Nephron progenitor cell (in vitro differentiated cells): ENCODE measurements around the gene OLIG2.

Experiments
- DNase-seq: peaks from one replicate; pipeline ENCODE4 v3.0.0; 2021
- H3K27ac Mint-ChIP-seq: 2 replicates; pipeline ENCODE4 v1.8.0; 2021; ENCODE audit warnings: mild to moderate bottlenecking, moderate library complexity, mixed read lengths
- H3K27me3 Mint-ChIP-seq: 2 replicates; pipeline ENCODE4 v1.8.0; 2021; ENCODE audit warnings: mild to moderate bottlenecking, low read depth, mixed read lengths; ENCODE audit not compliant: poor library complexity
- H3K36me3 Mint-ChIP-seq: 2 replicates; pipeline ENCODE4 v1.8.0; 2021; ENCODE audit warnings: low read depth, mixed read lengths
- H3K4me1 Mint-ChIP-seq: 2 replicates; pipeline ENCODE4 v1.8.0; 2021; ENCODE audit warnings: mixed read lengths
- H3K4me3 Mint-ChIP-seq: 2 replicates; pipeline ENCODE4 v1.8.0; 2021; ENCODE audit warnings: mild to moderate bottlenecking, moderate library complexity, mixed read lengths
- H3K9me3 Mint-ChIP-seq: 2 replicates; pipeline ENCODE4 v1.8.0; 2021; ENCODE audit warnings: mild to moderate bottlenecking, moderate library complexity, mixed read lengths
- TF ChIP-seq, protein P1 (sequence below): fragments of 200-600 bp; sonication (generic); IDR thresholded peaks from 2 replicates; pipeline ENCODE4 v1.5.0; 2021; ENCODE audit warnings: antibody characterized with exemption

The OLIG2 gene

DNA sequence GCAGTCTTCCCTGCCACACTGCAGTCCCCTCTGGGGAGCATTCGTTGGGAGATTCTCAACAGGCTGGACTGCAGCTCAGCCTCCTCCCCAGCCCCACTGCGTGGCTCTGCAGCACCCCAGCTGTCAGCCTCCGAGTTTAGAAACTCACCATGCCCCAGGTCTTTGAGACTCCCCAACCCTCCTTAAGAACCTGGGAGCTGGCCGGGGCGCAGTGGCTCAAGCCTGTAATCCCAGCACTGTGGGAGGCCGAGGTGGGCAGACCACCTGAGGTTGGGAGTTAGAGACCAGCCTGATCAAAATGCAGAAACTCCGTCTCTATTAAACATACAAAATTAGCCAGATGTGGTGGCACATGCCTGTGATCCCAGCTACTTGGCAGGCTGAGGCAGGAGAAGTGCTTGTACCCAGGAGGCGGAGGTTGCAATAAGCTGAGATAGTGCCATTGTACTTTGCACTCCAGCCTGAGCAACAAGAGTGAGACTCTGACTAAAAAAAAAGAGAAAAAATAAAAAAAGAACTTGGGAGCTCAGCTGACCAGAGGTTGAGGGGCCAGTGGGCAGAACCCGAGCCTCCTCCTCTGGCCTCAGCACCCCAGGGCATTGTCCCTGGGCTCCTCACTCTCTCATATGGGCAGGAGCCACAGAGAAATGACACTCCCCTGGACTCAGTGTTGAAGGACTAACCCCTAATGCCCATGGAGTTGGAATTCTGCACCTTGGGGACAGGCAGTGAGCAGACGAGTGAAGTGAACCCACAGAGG is 5.6 kb downstream of the OLIG2 start:
- no peak overlapping the region for H3K4me3 Mint-ChIP-seq
- no peak overlapping the region for H3K27ac Mint-ChIP-seq
- peaks cover 3% of the 10 kb centered on the region for H3K4me1 Mint-ChIP-seq
- DNase-seq = no peak
- H3K27me3 Mint-ChIP-seq = peaks cover 97% of the 10 kb centered on the region
- TF ChIP-seq, protein P1, sequence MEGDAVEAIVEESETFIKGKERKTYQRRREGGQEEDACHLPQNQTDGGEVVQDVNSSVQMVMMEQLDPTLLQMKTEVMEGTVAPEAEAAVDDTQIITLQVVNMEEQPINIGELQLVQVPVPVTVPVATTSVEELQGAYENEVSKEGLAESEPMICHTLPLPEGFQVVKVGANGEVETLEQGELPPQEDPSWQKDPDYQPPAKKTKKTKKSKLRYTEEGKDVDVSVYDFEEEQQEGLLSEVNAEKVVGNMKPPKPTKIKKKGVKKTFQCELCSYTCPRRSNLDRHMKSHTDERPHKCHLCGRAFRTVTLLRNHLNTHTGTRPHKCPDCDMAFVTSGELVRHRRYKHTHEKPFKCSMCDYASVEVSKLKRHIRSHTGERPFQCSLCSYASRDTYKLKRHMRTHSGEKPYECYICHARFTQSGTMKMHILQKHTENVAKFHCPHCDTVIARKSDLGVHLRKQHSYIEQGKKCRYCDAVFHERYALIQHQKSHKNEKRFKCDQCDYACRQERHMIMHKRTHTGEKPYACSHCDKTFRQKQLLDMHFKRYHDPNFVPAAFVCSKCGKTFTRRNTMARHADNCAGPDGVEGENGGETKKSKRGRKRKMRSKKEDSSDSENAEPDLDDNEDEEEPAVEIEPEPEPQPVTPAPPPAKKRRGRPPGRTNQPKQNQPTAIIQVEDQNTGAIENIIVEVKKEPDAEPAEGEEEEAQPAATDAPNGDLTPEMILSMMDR = no peak
- H3K9me3 Mint-ChIP-seq = no peaks in the 10 kb centered on the region
- H3K36me3 Mint-ChIP-seq = no peaks in the 10 kb centered on the region

DNA sequence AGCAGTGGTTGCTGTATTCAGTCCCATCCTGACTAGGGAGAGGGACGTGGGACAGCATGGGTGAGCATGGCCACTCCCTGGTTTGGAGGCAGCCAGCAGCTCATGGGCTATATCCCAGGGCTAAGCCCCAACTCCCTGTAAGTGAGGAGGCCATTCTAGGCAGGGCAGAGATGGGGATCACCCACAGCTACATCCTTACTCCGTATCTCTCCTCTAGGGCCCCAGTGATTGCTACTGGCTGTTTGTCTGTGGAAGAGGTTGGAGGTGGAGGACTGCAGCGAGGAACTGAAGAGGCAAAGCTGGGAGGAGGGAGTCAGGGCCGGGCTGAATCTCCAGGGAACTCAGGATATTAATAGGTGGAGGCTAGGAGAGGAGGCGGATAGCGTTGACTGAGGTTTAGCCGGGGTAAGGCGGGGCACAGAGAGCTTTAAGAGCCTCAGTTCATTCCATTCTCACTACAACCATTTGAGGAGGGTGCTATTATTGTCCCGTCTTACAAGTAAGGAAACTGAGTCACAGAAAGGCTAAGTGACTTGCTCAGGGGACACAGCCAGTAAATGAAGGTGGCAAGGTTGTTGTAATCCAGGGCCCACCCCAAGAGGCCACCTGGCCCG is 6.8 kb downstream of the OLIG2 start:
- Mint-ChIP-seq H3K4me3 (no peak overlapping the region), H3K9me3 (no peaks in the 10 kb centered on the region), H3K27ac (no peak overlapping the region), H3K36me3 (no peaks in the 10 kb centered on the region), H3K27me3 (peaks cover 99% of the 10 kb centered on the region), H3K4me1 (no peaks in the 10 kb centered on the region)
- TF ChIP-seq, protein P1 = no peak
- no peak for DNase-seq

DNA sequence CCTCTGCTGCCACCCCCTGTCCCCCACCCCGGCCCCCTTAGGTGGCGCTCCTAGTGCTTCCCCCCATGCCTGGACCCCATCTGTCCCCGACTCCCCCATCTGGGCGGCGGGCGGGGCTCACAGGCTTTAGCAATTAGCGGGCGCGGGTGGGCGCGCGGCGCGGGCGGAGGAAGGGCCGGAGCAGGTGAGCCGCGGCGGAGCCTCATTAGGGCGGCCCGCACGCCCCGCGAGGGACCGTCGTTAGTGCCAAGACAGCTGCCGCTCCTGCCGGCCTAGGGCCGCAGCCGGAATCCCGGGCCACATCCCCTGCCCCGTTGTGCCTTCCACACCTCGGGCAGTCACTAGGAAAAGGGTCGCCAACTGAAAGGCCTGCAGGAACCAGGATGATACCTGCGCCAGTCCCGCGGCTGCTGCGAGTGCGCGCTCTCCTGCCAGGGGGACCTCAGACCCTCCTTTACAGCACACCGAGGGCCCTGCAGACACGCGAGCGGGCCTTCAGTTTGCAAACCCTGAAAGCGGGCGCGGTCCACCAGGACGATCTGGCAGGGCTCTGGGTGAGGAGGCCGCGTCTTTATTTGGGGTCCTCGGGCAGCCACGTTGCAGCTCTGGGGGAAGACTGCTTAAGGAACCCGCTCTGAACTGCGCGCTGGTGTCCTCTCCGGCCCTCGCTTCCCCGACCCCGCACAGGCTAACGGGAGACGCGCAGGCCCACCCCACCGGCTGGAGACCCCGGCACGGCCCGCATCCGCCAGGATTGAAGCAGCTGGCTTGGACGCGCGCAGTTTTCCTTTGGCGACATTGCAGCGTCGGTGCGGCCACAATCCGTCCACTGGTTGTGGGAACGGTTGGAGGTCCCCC is 7.6 kb downstream of the OLIG2 start:
- TF ChIP-seq, protein P1 = no peak
- no peaks in the 10 kb centered on the region for H3K4me1 Mint-ChIP-seq
- no peak overlapping the region for H3K4me3 Mint-ChIP-seq
- DNase-seq = no peak
- H3K9me3 Mint-ChIP-seq = no peaks in the 10 kb centered on the region
- H3K36me3 Mint-ChIP-seq = no peaks in the 10 kb centered on the region
- H3K27me3 Mint-ChIP-seq = peaks cover 99% of the 10 kb centered on the region
- H3K27ac Mint-ChIP-seq = no peak overlapping the region

DNA sequence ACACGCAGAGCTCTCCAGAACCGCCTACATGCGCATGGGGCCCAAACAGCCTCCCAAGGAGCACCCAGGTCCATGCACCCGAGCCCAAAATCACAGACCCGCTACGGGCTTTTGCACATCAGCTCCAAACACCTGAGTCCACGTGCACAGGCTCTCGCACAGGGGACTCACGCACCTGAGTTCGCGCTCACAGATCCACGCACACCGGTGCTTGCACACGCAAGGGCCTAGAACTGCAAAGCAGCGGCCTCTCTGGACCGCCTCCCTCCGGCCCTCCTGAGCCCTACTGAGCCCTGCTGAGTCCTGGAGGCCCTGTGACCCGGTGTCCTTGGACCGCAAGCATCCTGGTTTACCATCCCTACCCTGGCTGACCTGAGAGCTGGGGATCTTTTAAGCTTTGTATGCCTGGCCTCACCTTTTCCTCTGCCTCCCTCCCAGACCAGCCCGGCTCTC is 8.3 kb downstream of the OLIG2 start:
- no peak overlapping the region for H3K4me3 Mint-ChIP-seq

DNA sequence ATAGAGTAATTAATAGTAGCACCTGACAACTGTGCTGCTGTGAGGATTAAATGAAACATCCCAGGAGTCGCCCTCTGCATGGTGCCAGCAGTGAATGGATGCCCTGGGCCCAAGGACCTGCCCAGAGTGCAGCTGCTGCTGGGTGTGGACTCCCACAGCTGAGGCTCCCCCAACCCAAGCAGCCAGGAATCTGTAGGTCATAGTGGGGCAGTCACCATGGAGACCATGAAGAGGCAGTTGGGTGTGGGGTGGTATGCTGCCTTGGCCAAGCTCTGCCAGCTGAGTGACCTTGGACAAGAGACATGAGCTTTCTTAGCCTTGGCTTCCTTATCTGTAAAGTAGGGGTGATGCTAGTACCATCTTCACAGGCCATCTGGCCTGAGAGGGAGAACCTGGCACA is 9.4 kb downstream of the OLIG2 start:
- Mint-ChIP-seq H3K4me3 (no peak overlapping the region), H3K36me3 (no peaks in the 10 kb centered on the region), H3K9me3 (no peaks in the 10 kb centered on the region), H3K4me1 (no peaks in the 10 kb centered on the region), H3K27me3 (peaks cover 91% of the 10 kb centered on the region), H3K27ac (no peak overlapping the region)
- TF ChIP-seq, protein P1 = no peak
- no peak for DNase-seq

More for the DNA sequence above, 8.3 kb downstream of the OLIG2 start:
- DNase-seq = no peak
- no peaks in the 10 kb centered on the region for H3K4me1 Mint-ChIP-seq
- no peaks in the 10 kb centered on the region for H3K9me3 Mint-ChIP-seq
- H3K27me3 Mint-ChIP-seq = peaks cover 96% of the 10 kb centered on the region
- no peak overlapping the region for H3K27ac Mint-ChIP-seq
- no peaks in the 10 kb centered on the region for H3K36me3 Mint-ChIP-seq
- TF ChIP-seq, protein P1 = no peak
